Activated B cell treated with CpG ODN at 0.5 μM for 24 hours (primary cell): ENCODE data around the gene COPZ1. TPM values are rescaled to one million over a fixed set of nuclear protein-coding genes. Genes with fewer than 3 reads are reported as not detected.

Experiments used
- ATAC-seq: fragments of 200-7000 bp; cut with Tn5 transposase; one replicate; pipeline ENCODE4 v1.10.0; 2021; ENCODE audit warnings: low read depth, mild to moderate bottlenecking, moderate library complexity
- CTCF ChIA-PET: fragments of 350-600 bp; sonication (Branson Sonifier 250); formaldehyde crosslinking; loops from one replicate; lab custom pipeline; 2021; ENCODE audit warnings: antibody characterized with exemption; lab: Charles Lee
- POLR2A ChIA-PET: fragments of 350-600 bp; sonication (Branson Sonifier 250); formaldehyde crosslinking; loops from one replicate; lab custom pipeline; 2021; ENCODE audit warnings: antibody characterized with exemption; lab: Charles Lee
- DNase-seq: peaks from one replicate; pipeline ENCODE4 v3.0.0; 2022
- H3K27ac Mint-ChIP-seq: one replicate; pipeline ENCODE4 v1.8.0; 2020; ENCODE audit warnings: mixed read lengths
- H3K27me3 Mint-ChIP-seq: one replicate; pipeline ENCODE4 v1.8.0; 2021; ENCODE audit warnings: mixed read lengths
- H3K36me3 Mint-ChIP-seq: one replicate; pipeline ENCODE4 v1.8.0; 2021; ENCODE audit warnings: low read depth, mixed read lengths
- H3K4me1 Mint-ChIP-seq: one replicate; pipeline ENCODE4 v1.8.0; 2021; ENCODE audit warnings: mixed read lengths
- H3K4me3 Mint-ChIP-seq: one replicate; pipeline ENCODE4 v1.8.0; 2020; ENCODE audit warnings: mild to moderate bottlenecking, mixed read lengths
- H3K9me3 Mint-ChIP-seq: one replicate; pipeline ENCODE4 v1.8.0; 2020; ENCODE audit warnings: mixed read lengths
- intact Hi-C: fragments of 100-400 bp; cut with micrococcal nuclease; formaldehyde crosslinking; loops from one replicate; pipeline ENCODE4 v1.15.1; 2024
- total RNA-seq: library from RNA; stranded (reverse); gene quantifications from 2 replicates; pipeline ENCODE4 v1.2.3, GENCODE V29; 2022
- TF ChIP-seq, protein P1 (sequence below): fragments of 200-600 bp; IDR thresholded peaks from one replicate; pipeline ENCODE4 v1.8.0; 2022; ENCODE audit warnings: antibody characterized with exemption, mild to moderate bottlenecking

COPZ1 gene
- total RNA-seq, 1 donor from 2014 or later = 120 TPM

DNA sequence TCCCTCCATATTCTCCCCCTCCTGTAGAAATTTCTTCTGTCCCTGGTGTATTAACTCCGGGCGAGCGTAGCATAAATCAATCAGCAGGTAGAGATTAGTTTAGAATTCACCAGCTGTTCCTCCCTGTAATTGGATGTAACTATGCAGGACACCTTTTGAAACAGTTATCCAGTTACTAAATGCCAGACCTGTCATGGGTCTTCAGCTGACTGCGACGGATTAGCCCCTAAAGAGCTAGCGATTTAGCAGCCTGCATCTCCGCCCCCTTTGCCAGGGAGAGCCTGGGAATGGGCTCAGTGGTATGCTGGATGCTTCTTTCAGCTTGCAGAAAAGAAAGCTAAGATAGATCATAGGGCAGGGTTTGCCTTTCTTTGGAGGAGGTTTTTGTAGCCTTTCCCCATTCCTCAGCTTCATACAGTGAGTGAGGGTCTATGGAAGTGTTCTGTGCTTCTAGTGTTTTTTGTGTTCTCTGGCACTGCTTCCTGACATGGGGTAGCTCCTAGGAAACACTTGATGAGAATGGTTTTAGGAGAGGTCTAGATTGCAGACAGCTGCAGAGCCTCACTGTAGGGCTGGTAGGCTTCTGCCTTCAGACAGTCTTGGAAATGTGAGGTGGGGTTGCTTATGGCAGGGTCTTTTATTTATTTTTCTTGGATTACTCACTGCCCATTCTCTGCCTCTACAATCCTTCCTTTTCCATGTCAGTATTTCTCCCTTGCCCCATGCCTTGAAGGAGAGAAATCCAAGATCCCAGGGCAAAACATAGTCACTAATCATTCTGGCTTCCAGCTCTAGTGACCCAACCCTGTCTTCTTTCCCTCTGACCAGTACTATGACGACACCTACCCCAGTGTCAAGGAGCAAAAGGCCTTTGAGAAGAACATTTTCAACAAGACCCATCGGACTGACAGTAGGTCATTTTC, 16.7 kb downstream of the COPZ1 start:
- POLR2A ChIA-PET = interaction anchor here (0.6 to 0.7 kb wide), 2 partner anchors 61 to 447 kb away, joined by 3 read pairs; partner anchors contain the start of gene HNRNPA1
- TF ChIP-seq, protein P1, sequence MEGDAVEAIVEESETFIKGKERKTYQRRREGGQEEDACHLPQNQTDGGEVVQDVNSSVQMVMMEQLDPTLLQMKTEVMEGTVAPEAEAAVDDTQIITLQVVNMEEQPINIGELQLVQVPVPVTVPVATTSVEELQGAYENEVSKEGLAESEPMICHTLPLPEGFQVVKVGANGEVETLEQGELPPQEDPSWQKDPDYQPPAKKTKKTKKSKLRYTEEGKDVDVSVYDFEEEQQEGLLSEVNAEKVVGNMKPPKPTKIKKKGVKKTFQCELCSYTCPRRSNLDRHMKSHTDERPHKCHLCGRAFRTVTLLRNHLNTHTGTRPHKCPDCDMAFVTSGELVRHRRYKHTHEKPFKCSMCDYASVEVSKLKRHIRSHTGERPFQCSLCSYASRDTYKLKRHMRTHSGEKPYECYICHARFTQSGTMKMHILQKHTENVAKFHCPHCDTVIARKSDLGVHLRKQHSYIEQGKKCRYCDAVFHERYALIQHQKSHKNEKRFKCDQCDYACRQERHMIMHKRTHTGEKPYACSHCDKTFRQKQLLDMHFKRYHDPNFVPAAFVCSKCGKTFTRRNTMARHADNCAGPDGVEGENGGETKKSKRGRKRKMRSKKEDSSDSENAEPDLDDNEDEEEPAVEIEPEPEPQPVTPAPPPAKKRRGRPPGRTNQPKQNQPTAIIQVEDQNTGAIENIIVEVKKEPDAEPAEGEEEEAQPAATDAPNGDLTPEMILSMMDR = no peak

DNA sequence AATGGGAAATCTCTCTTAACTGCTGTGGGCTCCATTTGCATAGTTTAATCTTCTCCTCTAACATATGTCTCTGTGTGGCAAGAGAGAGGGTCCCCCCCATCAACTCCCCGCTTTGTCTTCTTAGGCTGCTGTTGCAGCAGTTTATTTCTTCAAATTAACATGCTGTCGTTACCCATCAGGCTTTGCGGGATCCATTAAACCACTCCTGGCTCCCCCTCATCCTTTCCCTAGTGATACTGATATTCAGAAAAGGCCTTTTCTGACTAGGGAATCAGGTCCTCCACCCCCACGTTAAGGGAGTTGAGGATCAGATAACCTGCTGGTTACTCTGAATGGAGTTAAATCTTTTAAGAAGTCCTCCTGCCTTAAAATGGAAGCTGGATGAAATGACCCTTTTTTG, 24.1 kb downstream of the COPZ1 start:
- H3K4me1 Mint-ChIP-seq = peaks cover 17% of the 10 kb centered on the region
- TF ChIP-seq, protein P1 = no peak
- POLR2A ChIA-PET = no interaction called here
- DNase-seq (no peak), ATAC-seq (no peak)
- H3K36me3 Mint-ChIP-seq = peaks cover 66% of the 10 kb centered on the region
- H3K27me3 Mint-ChIP-seq = no peaks in the 10 kb centered on the region
- intact Hi-C loops = no loop called here
- H3K9me3 Mint-ChIP-seq = no peaks in the 10 kb centered on the region
- no peak overlapping the region for H3K27ac Mint-ChIP-seq
- H3K4me3 Mint-ChIP-seq = no peak overlapping the region
- CTCF ChIA-PET = interaction anchor here (1.3 kb wide), 1 partner anchor 24 kb away, joined by 4 read pairs; the partner anchor contains the start of gene COPZ1

More for the DNA sequence above, 16.7 kb downstream of the COPZ1 start:
- intact Hi-C loops = no loop called here
- ATAC-seq = no peak
- Mint-ChIP-seq H3K9me3 (no peaks in the 10 kb centered on the region), H3K27me3 (no peaks in the 10 kb centered on the region), H3K27ac (no peak overlapping the region), H3K4me3 (no peak overlapping the region), H3K36me3 (peaks cover 65% of the 10 kb centered on the region), H3K4me1 (peaks cover 8% of the 10 kb centered on the region)
- no peak for DNase-seq
- CTCF ChIA-PET = interaction anchor here (0.8 to 1.1 kb wide), 3 partner anchors 19 to 35 kb away, joined by 4 to 7 read pairs (median 4); no protein-coding TSS in a partner anchor

DNA sequence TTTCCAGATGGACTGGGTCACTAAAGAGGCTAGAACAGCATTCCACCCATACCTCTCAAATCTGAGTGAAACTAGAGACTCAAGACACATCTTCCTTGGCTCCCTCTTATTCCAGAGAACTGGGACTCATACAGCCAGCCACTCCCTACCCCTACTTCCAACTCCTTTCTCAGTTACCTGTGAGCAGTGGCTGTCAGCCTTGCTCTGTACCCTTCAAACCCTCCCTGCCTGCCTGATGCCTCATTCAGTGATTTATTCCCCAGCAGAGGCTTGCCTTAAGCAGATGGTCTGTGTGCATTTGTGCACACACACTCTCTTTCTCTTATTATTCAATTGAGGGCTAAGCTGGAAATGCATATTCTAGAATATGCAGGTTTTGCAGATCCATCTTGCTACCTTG, 24.7 kb downstream of the COPZ1 start:
- ATAC-seq = no peak
- Mint-ChIP-seq H3K27ac (no peak overlapping the region), H3K27me3 (no peaks in the 10 kb centered on the region), H3K4me1 (peaks cover 17% of the 10 kb centered on the region), H3K36me3 (peaks cover 65% of the 10 kb centered on the region), H3K4me3 (no peak overlapping the region), H3K9me3 (no peaks in the 10 kb centered on the region)
- TF ChIP-seq, protein P1 = no peak
- POLR2A ChIA-PET = no interaction called here
- no peak for DNase-seq
- intact Hi-C loops = no loop called here
- CTCF ChIA-PET = interaction anchor here (1.3 kb wide), 1 partner anchor 25 kb away, joined by 4 read pairs; the partner anchor contains the start of gene COPZ1

DNA sequence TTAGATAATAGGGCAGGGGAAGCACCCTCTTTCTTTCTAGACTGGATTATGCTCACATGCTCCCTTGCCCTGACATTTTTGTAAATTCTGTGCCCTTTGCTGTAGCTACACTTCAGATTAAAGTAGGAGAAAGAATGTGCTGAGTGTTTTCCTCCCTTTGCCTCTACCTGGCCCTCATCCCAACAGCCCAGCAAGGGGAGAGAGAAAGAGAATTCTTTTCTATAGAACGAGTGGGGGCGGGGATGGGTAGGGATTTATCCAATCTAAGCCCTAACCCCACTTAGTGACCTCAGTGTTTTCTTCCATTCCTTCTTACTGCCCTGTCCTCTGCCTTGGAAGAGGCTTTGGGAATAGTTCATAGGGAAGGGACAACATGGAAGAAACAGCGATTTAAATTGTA, 25.8 kb downstream of the COPZ1 start:
- CTCF ChIA-PET = interaction anchor here (0.7 kb wide), 2 partner anchors 18 to 89 kb away, joined by 3 read pairs; no protein-coding TSS in a partner anchor

More for the DNA sequence above, 25.8 kb downstream of the COPZ1 start:
- Mint-ChIP-seq H3K36me3 (peaks cover 56% of the 10 kb centered on the region), H3K4me3 (no peak overlapping the region), H3K27ac (no peak overlapping the region), H3K27me3 (no peaks in the 10 kb centered on the region), H3K4me1 (peaks cover 9% of the 10 kb centered on the region), H3K9me3 (no peaks in the 10 kb centered on the region)
- TF ChIP-seq, protein P1 = no peak
- POLR2A ChIA-PET = interaction anchor here (0.6 kb wide), 1 partner anchor 64 kb away, joined by 4 read pairs; no protein-coding TSS in a partner anchor
- intact Hi-C loops = no loop called here
- ATAC-seq (no peak), DNase-seq (no peak)
